Suppressor macrophage treated with lipopolysaccharide for 1 hour (primary cell): ENCODE results near the gene PRKAR1B.

ENCODE experiments used
- DNase-seq, 3 donors: peaks; one replicate each; pipeline ENCODE4 v3.0.0-alpha.2; 2020 to 2022

Gene PRKAR1B

DNA sequence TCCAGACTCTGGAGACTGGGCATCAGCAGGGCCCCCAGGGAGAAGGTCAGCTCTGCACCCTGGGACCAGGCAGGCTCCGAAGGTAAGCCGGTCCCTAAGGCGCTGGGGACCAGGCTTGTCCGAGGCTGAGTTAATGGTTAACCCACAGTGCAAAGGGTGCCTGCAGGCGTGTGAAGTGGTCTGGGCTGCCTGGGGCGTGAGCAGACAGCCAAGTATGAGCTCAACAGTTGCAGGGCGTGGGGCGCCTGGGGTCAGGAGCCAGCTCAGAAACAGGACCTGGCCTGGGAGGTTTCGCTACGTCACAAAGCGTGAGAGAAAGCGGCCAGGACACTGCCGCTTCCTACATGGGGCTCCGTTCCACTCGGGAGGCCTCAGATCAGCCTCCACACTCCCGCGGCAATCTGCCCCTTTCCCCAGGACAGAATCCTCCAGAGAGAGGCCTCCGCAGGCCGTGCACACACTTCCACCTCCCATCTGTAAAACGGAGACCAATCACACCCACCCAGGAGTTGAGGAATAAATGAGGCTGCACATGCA is 223.4 kb downstream of the PRKAR1B start:
- no peak for DNase-seq

- DNase-seq, result no peak
These were observed 224.8 kb downstream of the PRKAR1B start for GRCh38 chr7:502296-502695.

DNA sequence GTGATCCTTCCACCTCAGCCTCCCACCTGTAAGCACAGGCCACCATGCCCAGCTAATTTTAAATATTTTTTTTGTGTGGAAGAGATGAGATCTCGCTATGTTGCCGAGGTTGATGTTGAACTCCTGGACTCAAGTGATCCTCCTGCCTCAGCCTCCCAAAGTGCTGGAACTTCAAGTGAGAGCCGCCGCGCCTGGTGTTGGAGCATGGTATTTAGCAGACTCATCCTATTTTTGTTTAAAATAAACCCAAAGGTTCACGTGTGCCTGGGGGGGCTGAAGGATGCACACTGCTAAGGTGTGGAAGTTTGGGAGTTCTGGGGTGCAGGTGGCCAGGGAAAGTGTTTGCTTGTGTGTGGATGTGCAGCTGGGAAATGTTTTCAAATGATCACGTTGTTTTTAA is 225.6 kb downstream of the PRKAR1B start:
- no peak for DNase-seq

- DNase-seq, result no peak
These were observed 226.3 kb downstream of the PRKAR1B start for GRCh38 chr7:500521-501420.

DNA sequence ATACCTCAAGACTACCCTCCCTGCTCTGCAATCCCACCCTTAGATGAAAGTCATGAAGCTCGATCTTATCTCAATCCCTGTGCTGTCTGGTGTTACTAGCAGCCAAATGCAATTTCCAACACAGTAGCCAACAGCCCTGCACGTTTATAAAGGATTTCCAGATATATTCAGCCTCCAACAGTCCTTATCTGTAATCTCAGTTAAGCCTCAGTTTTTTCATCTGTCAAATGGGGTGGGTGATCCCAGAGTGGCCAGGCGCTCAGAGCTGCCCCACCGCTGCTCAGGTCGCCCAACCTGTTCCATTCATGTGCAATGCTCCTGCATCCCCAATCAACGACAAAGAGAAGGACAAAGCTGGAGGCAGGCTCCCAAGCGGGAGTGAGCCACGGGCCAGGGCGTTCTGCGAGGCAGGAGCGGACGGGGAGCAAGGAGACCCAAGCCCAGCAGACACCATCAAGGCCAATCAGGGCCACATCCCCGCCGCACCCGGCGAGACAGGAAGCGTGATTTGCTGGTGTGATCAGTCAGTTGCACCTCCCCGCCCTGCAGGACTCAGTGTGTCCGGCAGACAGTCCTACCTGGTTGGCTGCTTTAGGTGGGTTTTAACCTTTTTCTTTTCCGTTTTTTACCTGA is 227.1 kb downstream of the PRKAR1B start:
- DNase-seq, result no peak
